CD4-positive, alpha-beta memory T cell (primary cell): ENCODE data around the gene SLC47A1. TPM values are rescaled to one million over a fixed set of nuclear protein-coding genes. Genes with fewer than 3 reads are reported as not detected.
A peak's percentile ranks its signal among the peaks of the same experiment; 100 is the strongest.
"Not testable (repeated sequence)": the region's sequence is repeated elsewhere in the genome, so short reads cannot be mapped to it uniquely, and the experiment has no call there.

Experiments
- CTCF ChIA-PET: fragments of 350-600 bp; sonication (Branson Sonifier 250); formaldehyde crosslinking; loops from one replicate; lab custom pipeline; 2021; ENCODE audit warnings: inconsistent platforms; ENCODE audit not compliant: partially characterized antibody; lab: Charles Lee
- POLR2A ChIA-PET: fragments of 350-600 bp; sonication (Branson Sonifier 250); formaldehyde crosslinking; loops from one replicate; lab custom pipeline; 2021; ENCODE audit not compliant: partially characterized antibody; lab: Charles Lee
- DNase-seq, 5 donors: peaks; one replicate each; pipeline versions ENCODE4 v3.0.0 to v3.0.0-alpha.2; 2020 to 2022; ENCODE audit warnings: mixed read lengths in 1 of 5
- H3K27ac ChIP-seq: one replicate; pipeline ENCODE4 v1.7.0; 2013; ENCODE audit warnings: low read depth, low read length
- H3K27me3 ChIP-seq: 2 replicates; pipeline ENCODE4 v1.7.0; 2013; ENCODE audit warnings: mild to moderate bottlenecking, low read length, moderate library complexity; ENCODE audit not compliant: insufficient read depth
- H3K36me3 ChIP-seq: 2 replicates; pipeline ENCODE4 v1.7.0; 2013; ENCODE audit warnings: mild to moderate bottlenecking, low read length, moderate library complexity; ENCODE audit not compliant: insufficient read depth
- H3K4me1 ChIP-seq: 2 replicates; pipeline ENCODE4 v1.7.0; 2013; ENCODE audit warnings: mild to moderate bottlenecking, low read length, moderate library complexity; ENCODE audit not compliant: insufficient read depth
- H3K4me3 ChIP-seq, 2 donors: one replicate each; pipeline ENCODE4 v1.7.0; 2013; ENCODE audit warnings: low read length in 2 of 2, mild to moderate bottlenecking in 1 of 2
- H3K9me3 ChIP-seq, 2 donors: one replicate each; pipeline ENCODE4 v1.7.0; 2013; ENCODE audit warnings: low read length in 2 of 2, control low read depth in 1 of 2; ENCODE audit not compliant: control insufficient read depth in 1 of 2
- H3K27ac Mint-ChIP-seq, 7 donors: one replicate each; pipeline ENCODE4 v1.8.0; 2020 to 2021; ENCODE audit warnings: mixed read lengths in 7 of 7, mild to moderate bottlenecking in 6 of 7, inconsistent platforms in 3 of 7, moderate library complexity in 3 of 7
- H3K27me3 Mint-ChIP-seq, 2 donors: one replicate each; pipeline ENCODE4 v1.8.0; 2020 to 2021; ENCODE audit warnings: mixed read lengths in 2 of 2
- H3K36me3 Mint-ChIP-seq, 2 donors: one replicate each; pipeline ENCODE4 v1.8.0; 2020 to 2021; ENCODE audit warnings: mixed read lengths in 2 of 2, inconsistent platforms in 1 of 2, mild to moderate bottlenecking in 1 of 2
- H3K4me1 Mint-ChIP-seq, 4 donors: one replicate each; pipeline ENCODE4 v1.8.0; 2020 to 2021; ENCODE audit warnings: mixed read lengths in 4 of 4, mild to moderate bottlenecking in 1 of 4
- H3K4me3 Mint-ChIP-seq, 8 donors: one replicate each; pipeline ENCODE4 v1.8.0; 2020 to 2021; ENCODE audit warnings: mixed read lengths in 8 of 8, mild to moderate bottlenecking in 7 of 8, moderate library complexity in 6 of 8, inconsistent platforms in 3 of 8
- H3K9me3 Mint-ChIP-seq, 8 donors: one replicate each; pipeline ENCODE4 v1.8.0; 2020 to 2021; ENCODE audit warnings: mixed read lengths in 8 of 8, mild to moderate bottlenecking in 5 of 8, inconsistent platforms in 3 of 8, moderate library complexity in 1 of 8
- intact Hi-C: fragments of 100-400 bp; cut with micrococcal nuclease; formaldehyde crosslinking; loops from one replicate; pipeline ENCODE4 v1.15.1; 2023
- polyA plus RNA-seq, 2 donors: library from polyadenylated mRNA; unstranded; fragments of 300-500 nt; fragmentation: Illumina TruSeq; gene quantifications; one replicate each; pipeline ENCODE4 v1.2.3, GENCODE V29; 2021
- total RNA-seq, 2 experiments: library from RNA; stranded (reverse); gene quantifications; one replicate each; pipeline ENCODE4 v1.2.3, GENCODE V29; 2021

The SLC47A1 gene
- total and polyA plus RNA-seq, 4 experiments from 2014 or later = 0.25 TPM; not detected in 3

GRCh38 chr17:19509281-19509852 is 24.3 kb upstream of the SLC47A1 start:
- Mint-ChIP-seq H3K36me3 (peaks cover 0 to 11% of the 10 kb centered on the region in 2 donors), H3K4me1 (peaks cover 7 to 20% (median 11%) of the 10 kb centered on the region in 4 donors), H3K27ac (peak overlapping the region in 3 of 7 donors; percentile 61 to 99 (median 63))
- not testable (repeated sequence) for H3K4me1 ChIP-seq, H3K27ac ChIP-seq, H3K4me3 Mint-ChIP-seq, H3K36me3 ChIP-seq, H3K27me3 Mint-ChIP-seq, H3K4me3 ChIP-seq, H3K27me3 ChIP-seq, H3K9me3 Mint-ChIP-seq, H3K9me3 ChIP-seq, DNase-seq
- intact Hi-C loops = loop anchor here (5.0 kb wide), 1 partner anchor 132 kb away; the partner anchor contains the start of gene MAPK7
- CTCF ChIA-PET = interaction anchor here (4.6 kb wide), 1 partner anchor 262 kb away, joined by 24 read pairs; no protein-coding TSS in a partner anchor
- POLR2A ChIA-PET = interaction anchor here (0.6 kb wide), 1 partner anchor 468 kb away, joined by 3 read pairs; the partner anchor contains the start of gene AKAP10

- Mint-ChIP-seq H3K27me3 (peaks cover 1 to 5% of the 10 kb centered on the region in 2 donors), H3K9me3 (peaks cover 0 to 9% (median 0%) of the 10 kb centered on the region in 8 donors), H3K27ac (peak overlapping the region in 4 of 7 donors; percentile 29 to 77 (median 41)), H3K4me3 (no peak overlapping the region), H3K36me3 (peaks cover 0 to 11% of the 10 kb centered on the region in 2 donors), H3K4me1 (peaks cover 7 to 20% (median 11%) of the 10 kb centered on the region in 4 donors)
- ChIA-PET CTCF (interaction anchor here (1.4 to 4.6 kb wide), 4 partner anchors 148 to 301 kb away, joined by 4 to 154 read pairs (median 15); partner anchors contain the start of gene B9D1), POLR2A (no interaction called here)
- no peaks in the 10 kb centered on the region for H3K27me3 ChIP-seq
- H3K27ac ChIP-seq = no peak overlapping the region
- no peak overlapping the region for H3K4me3 ChIP-seq
- no peaks in the 10 kb centered on the region for H3K9me3 ChIP-seq
- no peaks in the 10 kb centered on the region for H3K36me3 ChIP-seq
- H3K4me1 ChIP-seq = peaks cover 5% of the 10 kb centered on the region
- intact Hi-C loops = no loop called here
- DNase-seq = no peak
Measured at GRCh38 chr17:19510903-19511302, 22.8 kb upstream of the SLC47A1 start.

- Histone ChIP-seq H3K27ac (no peak overlapping the region), H3K36me3 (no peaks in the 10 kb centered on the region), H3K4me1 (no peaks in the 10 kb centered on the region), H3K27me3 (no peaks in the 10 kb centered on the region), H3K4me3 (no peak overlapping the region), H3K9me3 (no peaks in the 10 kb centered on the region)
- DNase-seq = peak; percentile 59 to 68 (median 64)
- intact Hi-C loops = loop anchor here (1.0 kb wide), 5 partner anchors 132 to 298 kb away; no protein-coding TSS in a partner anchor
- Mint-ChIP-seq H3K27me3 (no peaks in the 10 kb centered on the region), H3K36me3 (no peaks in the 10 kb centered on the region), H3K27ac (peak overlapping the region in 4 of 7 donors; percentile 7 to 68 (median 31)), H3K4me1 (peaks cover 1 to 8% (median 3%) of the 10 kb centered on the region in 4 donors), H3K9me3 (no peaks in the 10 kb centered on the region), H3K4me3 (no peak overlapping the region)
- CTCF ChIA-PET = interaction anchor here (0.7 to 4.6 kb wide), 22 partner anchors 10 to 496 kb away, joined by 3 to 154 read pairs (median 4); partner anchors contain the start of genes ALDH3A2, B9D1 and MAPK7
- POLR2A ChIA-PET = interaction anchor here (0.7 to 1.7 kb wide), 2 partner anchors 253 to 258 kb away, joined by 3 to 12 read pairs; no protein-coding TSS in a partner anchor
Measured at GRCh38 chr17:19513897-19514488, 19.7 kb upstream of the SLC47A1 start.

- intact Hi-C loops = no loop called here
- CTCF ChIA-PET = interaction anchor here (0.9 to 5.3 kb wide), 8 partner anchors 129 to 292 kb away, joined by 3 to 59 read pairs (median 4); partner anchors contain the start of gene ALDH3A2
- no peak overlapping the region for H3K27ac Mint-ChIP-seq
Measured at GRCh38 chr17:19517699-19518098, 16.0 kb upstream of the SLC47A1 start.

GRCh38 chr17:19519388-19520291 is 14.0 kb upstream of the SLC47A1 start:
- H3K27ac Mint-ChIP-seq, H3K27me3 Mint-ChIP-seq, H3K36me3 ChIP-seq, H3K27ac ChIP-seq, intact Hi-C loops, H3K27me3 ChIP-seq, H3K4me3 Mint-ChIP-seq, DNase-seq, H3K4me1 ChIP-seq, H3K4me1 Mint-ChIP-seq, H3K36me3 Mint-ChIP-seq, H3K4me3 ChIP-seq, H3K9me3 ChIP-seq, POLR2A ChIA-PET, H3K9me3 Mint-ChIP-seq: not testable (repeated sequence)
- CTCF ChIA-PET = interaction anchor here (1.1 to 5.3 kb wide), 3 partner anchors 225 to 248 kb away, joined by 3 to 59 read pairs (median 39); no protein-coding TSS in a partner anchor

More at GRCh38 chr17:19517699-19518098, 16.0 kb upstream of the SLC47A1 start:
- Mint-ChIP-seq H3K4me3 (no peak overlapping the region), H3K27me3 (peaks cover 0 to 2% of the 10 kb centered on the region in 2 donors), H3K4me1 (peaks cover 1 to 8% (median 3%) of the 10 kb centered on the region in 4 donors), H3K36me3 (no peaks in the 10 kb centered on the region), H3K9me3 (no peaks in the 10 kb centered on the region)
- H3K9me3 ChIP-seq = no peaks in the 10 kb centered on the region
- H3K4me1 ChIP-seq = no peaks in the 10 kb centered on the region
- DNase-seq = no peak
- POLR2A ChIA-PET = no interaction called here
- H3K27ac ChIP-seq = no peak overlapping the region
- H3K4me3 ChIP-seq = no peak overlapping the region
- no peaks in the 10 kb centered on the region for H3K27me3 ChIP-seq
- no peaks in the 10 kb centered on the region for H3K36me3 ChIP-seq

- POLR2A ChIA-PET = no interaction called here
- Histone ChIP-seq H3K4me1 (no peaks in the 10 kb centered on the region), H3K27ac (no peak overlapping the region), H3K27me3 (no peaks in the 10 kb centered on the region), H3K36me3 (no peaks in the 10 kb centered on the region), H3K4me3 (no peak overlapping the region), H3K9me3 (no peaks in the 10 kb centered on the region)
- Mint-ChIP-seq H3K27me3 (peaks cover 3 to 5% of the 10 kb centered on the region in 2 donors), H3K9me3 (no peaks in the 10 kb centered on the region), H3K27ac (peak overlapping the region in 1 of 7 donors; percentile 39), H3K36me3 (no peaks in the 10 kb centered on the region), H3K4me3 (peak overlapping the region in 1 of 8 donors; percentile 12), H3K4me1 (no peaks in the 10 kb centered on the region)
- no peak for DNase-seq
- CTCF ChIA-PET = no interaction called here
- intact Hi-C loops = no loop called here
Measured at GRCh38 chr17:19520641-19521040, 13.0 kb upstream of the SLC47A1 start.
